T-cell (primary cell): ENCODE results near the gene FOXP1. TPM values are rescaled to one million over a fixed set of nuclear protein-coding genes. Genes with fewer than 3 reads are reported as not detected.
A peak's percentile ranks its signal among the peaks of the same experiment; 100 is the strongest.

Experiments
- ATAC-seq, 4 experiments: fragments of 200-7000 bp in 3 of 4; fragments of 150-1000 bp in 1 of 4; cut with Tn5 transposase; replicated peaks in 1 of 4; 1 replicate in 3 of 4; 2 replicates in 1 of 4; pipeline ENCODE4 v1.10.0; 2021; ENCODE audit warnings: moderate library complexity in 3 of 4, mild to moderate bottlenecking in 2 of 4, moderate number of reproducible peaks in 1 of 4
- CTCF ChIA-PET, 2 donors: fragments of 300-600 bp; sonication (Branson Sonifier 250); formaldehyde crosslinking; loops; one replicate each; lab custom pipeline; 2022; ENCODE audit warnings: antibody characterized with exemption in 2 of 2; lab: Charles Lee
- POLR2A ChIA-PET, 2 donors: fragments of 300-600 bp; sonication (Branson Sonifier 250); formaldehyde crosslinking; loops; one replicate each; lab custom pipeline; 2022; ENCODE audit warnings: antibody characterized with exemption in 2 of 2; lab: Charles Lee
- DNase-seq, 35 experiments: peaks; one replicate each; pipeline versions ENCODE4 v3.0.0 to v3.0.0-alpha.2; 2013 to 2023
- H3K27ac ChIP-seq: one replicate; pipeline ENCODE4 v1.5.1; 2013; ENCODE audit warnings: low read length
- H3K27me3 ChIP-seq, 2 experiments: replicated peaks in 1 of 2; 1 replicate in 1 of 2; 2 replicates in 1 of 2; pipeline versions ENCODE4 v1.6.1 to v1.7.0; 2013; ENCODE audit warnings: low read length in 1 of 2, mixed read lengths in 1 of 2; ENCODE audit not compliant: control insufficient read depth in 2 of 2, insufficient read depth in 2 of 2; ENCODE audit errors: extremely low read depth in 1 of 2
- H3K36me3 ChIP-seq, 2 donors: 1 replicate in 1 of 2; 2 replicates in 1 of 2; pipeline versions ENCODE4 v1.6.1 to v1.7.0; 2013; ENCODE audit warnings: low read length in 1 of 2; ENCODE audit not compliant: control insufficient read depth in 2 of 2, insufficient read depth in 1 of 2; ENCODE audit errors: extremely low read depth in 1 of 2
- H3K4me1 ChIP-seq, 2 experiments: 1 replicate in 1 of 2; 2 replicates in 1 of 2; pipeline versions ENCODE4 v1.6.1 to v1.7.0; 2013; ENCODE audit warnings: low read length in 2 of 2, mixed read lengths in 1 of 2; ENCODE audit not compliant: insufficient read depth in 2 of 2, control insufficient read depth in 1 of 2; ENCODE audit errors: extremely low read depth in 1 of 2
- H3K4me3 ChIP-seq, 2 donors: 1 replicate in 1 of 2; 2 replicates in 1 of 2; pipeline versions ENCODE4 v1.5.1 to v1.7.0; 2013; ENCODE audit warnings: mild to moderate bottlenecking in 2 of 2, low read length in 1 of 2, moderate library complexity in 1 of 2; ENCODE audit not compliant: control insufficient read depth in 1 of 2; ENCODE audit errors: extremely low read depth in 1 of 2
- H3K9me3 ChIP-seq: 2 replicates; pipeline ENCODE4 v1.7.0; 2013
- H3K27ac Mint-ChIP-seq, 2 donors: one replicate each; pipeline ENCODE4 v1.8.0; 2020 to 2021; ENCODE audit warnings: mild to moderate bottlenecking in 2 of 2, mixed read lengths in 2 of 2
- H3K27me3 Mint-ChIP-seq, 2 donors: one replicate each; pipeline ENCODE4 v1.8.0; 2021 to 2022; ENCODE audit warnings: mixed read lengths in 2 of 2
- H3K36me3 Mint-ChIP-seq: one replicate; pipeline ENCODE4 v1.8.0; 2021; ENCODE audit warnings: mixed read lengths
- H3K4me1 Mint-ChIP-seq, 3 donors: one replicate each; pipeline ENCODE4 v1.8.0; 2020 to 2022; ENCODE audit warnings: mixed read lengths in 3 of 3, mild to moderate bottlenecking in 1 of 3
- H3K4me3 Mint-ChIP-seq, 3 donors: one replicate each; pipeline ENCODE4 v1.8.0; 2020 to 2022; ENCODE audit warnings: mild to moderate bottlenecking in 3 of 3, mixed read lengths in 3 of 3, moderate library complexity in 3 of 3
- H3K9me3 Mint-ChIP-seq, 3 donors: one replicate each; pipeline ENCODE4 v1.8.0; 2020 to 2022; ENCODE audit warnings: mixed read lengths in 3 of 3
- WGBS: methylation state at CpG from one replicate; pipeline ENCODE4 v1.1.5; 2013; ENCODE audit warnings: missing lambda C conversion rate; ENCODE audit not compliant: insufficient coverage; 5-methylcytosine and 5-hydroxymethylcytosine counted together
- total RNA-seq, 35 experiments: library from RNA in 6 of 35; stranded (reverse) in 6 of 35; fragments of 120-200 nt in 1 of 35; gene quantifications; one replicate each; pipeline versions ENCODE4 v1.2.1 to v1.2.4 and lab custom pipeline; 2013 to 2026

Gene FOXP1
- total RNA-seq, 5 donors from 2014 or later (not counting 1 experiment from before 2014, with no cell fraction given): 258 to 586 (median 290) TPM

DNA sequence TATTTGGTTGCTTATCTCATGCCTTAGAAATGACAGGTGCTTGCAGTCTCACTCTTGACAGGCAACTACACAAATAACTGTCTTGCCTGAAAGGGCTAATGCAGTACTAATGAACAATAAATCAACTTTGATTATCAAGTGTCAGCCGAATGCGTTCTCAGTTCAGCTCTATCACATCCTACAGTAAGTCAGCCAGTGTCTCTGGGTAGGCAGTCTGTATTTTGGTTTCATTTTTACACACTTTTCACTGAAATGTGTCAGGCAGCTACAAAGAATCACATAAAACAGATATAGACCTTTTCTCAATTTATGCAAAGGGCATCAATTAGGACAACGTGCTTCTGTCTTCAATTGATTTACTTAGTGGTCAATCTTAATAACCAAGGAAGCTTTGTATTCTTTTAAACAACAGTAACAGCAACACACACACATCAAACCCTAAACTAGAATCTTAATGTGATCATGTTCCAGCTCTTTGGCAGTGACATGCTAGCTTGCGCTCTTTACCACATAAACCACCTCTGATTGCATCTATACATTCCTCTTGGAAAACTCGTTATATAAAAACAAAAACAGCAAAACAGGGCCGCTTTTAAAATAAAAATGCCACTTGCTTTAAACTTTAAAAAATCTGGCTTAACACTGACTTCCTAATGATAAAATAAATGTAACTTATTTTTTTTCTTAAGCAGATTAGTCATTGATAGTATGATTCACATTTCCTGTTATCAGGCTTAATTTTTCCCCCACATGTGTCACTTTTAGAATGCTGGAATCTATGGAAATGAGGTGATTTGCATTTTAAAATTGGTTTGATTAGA, 520.4 kb downstream of the FOXP1 start:
- Mint-ChIP-seq H3K27ac (no peak overlapping the region), H3K36me3 (no peaks in the 10 kb centered on the region), H3K9me3 (no peaks in the 10 kb centered on the region), H3K4me1 (peaks cover 23 to 67% (median 67%) of the 10 kb centered on the region in 3 donors), H3K4me3 (no peak overlapping the region), H3K27me3 (no peaks in the 10 kb centered on the region)
- ChIA-PET CTCF (interaction anchor here (0.6 to 1.9 kb wide), 5 partner anchors 24 to 56 kb away, joined by 3 to 6 read pairs (median 4); no protein-coding TSS in a partner anchor), POLR2A (interaction anchor here (0.5 to 1.5 kb wide), 9 partner anchors 8 to 430 kb away, joined by 3 to 8 read pairs (median 4); no protein-coding TSS in a partner anchor)
- Histone ChIP-seq H3K4me3 (peak overlapping the region; percentile 77 to 98), H3K9me3 (no peaks in the 10 kb centered on the region), H3K27me3 (no peaks in the 10 kb centered on the region), H3K27ac (peak overlapping the region; percentile 91), H3K4me1 (peaks cover 31 to 69% of the 10 kb centered on the region in 2 experiments), H3K36me3 (no peaks in the 10 kb centered on the region)
- 0% methylated on average over 1 of the region's 6 CpGs for WGBS
- DNase-seq (peak in 2 of 35 experiments; percentile 35 to 64), ATAC-seq (peak in 3 of 4 experiments; percentile 15 to 18 (median 17))

DNA sequence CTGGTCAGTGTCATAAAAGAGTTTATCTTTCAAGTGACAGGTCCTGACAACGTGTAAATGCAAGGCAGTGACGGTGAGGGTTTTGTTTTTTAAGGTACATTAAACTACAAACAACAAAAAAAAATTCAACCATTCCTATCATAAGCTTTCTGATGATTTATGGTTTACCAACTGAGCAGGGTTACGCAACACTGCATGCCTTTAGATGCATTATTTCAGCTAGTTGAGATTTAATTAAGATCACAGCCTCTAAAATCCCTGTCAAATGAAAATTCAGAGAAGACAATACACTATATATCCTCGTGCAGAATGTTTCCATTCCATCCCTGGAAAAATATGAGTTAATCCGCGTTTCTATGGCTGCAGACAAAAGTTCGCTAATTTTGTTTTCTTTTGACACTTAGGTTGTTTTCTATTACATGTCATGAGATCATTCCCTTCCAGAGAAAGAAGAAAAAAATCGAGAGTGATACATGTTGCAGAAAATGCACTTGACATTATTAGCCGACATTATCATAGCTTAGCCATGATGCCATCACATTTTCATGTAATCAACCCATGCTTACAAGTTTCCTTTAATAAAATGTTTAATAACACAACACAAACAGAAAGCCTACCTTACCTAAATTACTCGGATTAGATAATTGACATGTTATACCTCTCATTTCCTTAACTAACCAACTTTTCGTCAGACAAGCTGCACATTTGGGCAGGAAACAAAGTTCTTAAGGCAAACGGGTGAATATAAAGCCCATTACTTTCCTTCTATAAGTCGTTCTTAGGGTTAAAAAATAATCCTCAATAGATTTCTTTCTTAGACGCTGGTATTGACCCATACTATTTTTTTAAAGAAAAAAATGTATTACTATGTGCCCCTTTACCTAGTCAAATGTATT, 521.2 kb downstream of the FOXP1 start:
- ATAC-seq (no peak), DNase-seq (peak in 1 of 35 experiments; percentile 35)
- Mint-ChIP-seq H3K36me3 (no peaks in the 10 kb centered on the region), H3K4me1 (peaks cover 18 to 69% (median 68%) of the 10 kb centered on the region in 3 donors), H3K9me3 (no peaks in the 10 kb centered on the region), H3K27ac (no peak overlapping the region), H3K4me3 (no peak overlapping the region), H3K27me3 (no peaks in the 10 kb centered on the region)
- H3K27ac ChIP-seq: peak overlapping the region; percentile 91
- H3K36me3 ChIP-seq: no peaks in the 10 kb centered on the region
- 0% methylated on average over 1 of the region's 14 CpGs for WGBS
- H3K4me1 ChIP-seq: peaks cover 29 to 70% of the 10 kb centered on the region in 2 experiments
- H3K9me3 ChIP-seq: no peaks in the 10 kb centered on the region
- CTCF ChIA-PET: interaction anchor here (0.6 to 1.9 kb wide), 7 partner anchors 8 to 56 kb away, joined by 3 to 6 read pairs (median 3); no protein-coding TSS in a partner anchor
- no peaks in the 10 kb centered on the region for H3K27me3 ChIP-seq
- H3K4me3 ChIP-seq: peak overlapping the region; percentile 77 to 98
- POLR2A ChIA-PET: interaction anchor here (0.5 to 1.5 kb wide), 14 partner anchors 7 to 431 kb away, joined by 3 to 10 read pairs (median 4); no protein-coding TSS in a partner anchor

DNA sequence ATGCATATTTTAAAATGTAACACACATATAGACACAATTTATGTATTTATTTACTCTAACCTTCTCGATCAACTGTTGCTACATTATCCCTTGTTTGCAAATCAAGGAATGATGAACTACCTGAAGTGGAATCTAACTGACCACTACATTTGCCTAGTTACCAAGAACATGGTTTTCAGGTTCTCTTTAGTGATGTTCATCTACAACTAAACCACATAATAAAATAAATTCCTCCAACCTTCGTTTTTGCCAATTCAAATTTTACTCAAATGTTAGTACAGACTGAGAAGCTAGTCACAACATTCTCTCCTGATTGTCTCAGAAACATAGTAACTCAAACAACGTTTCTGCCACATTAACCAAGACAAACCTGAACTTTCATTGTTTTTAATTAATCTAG, 521.9 kb downstream of the FOXP1 start:
- CTCF ChIA-PET: interaction anchor here (1.0 to 1.9 kb wide), 8 partner anchors 7 to 54 kb away, joined by 3 to 11 read pairs (median 4); no protein-coding TSS in a partner anchor
- Histone ChIP-seq H3K4me1 (peaks cover 23 to 67% of the 10 kb centered on the region in 2 experiments), H3K9me3 (no peaks in the 10 kb centered on the region), H3K36me3 (no peaks in the 10 kb centered on the region), H3K27ac (peak overlapping the region; percentile 91), H3K4me3 (no peak overlapping the region), H3K27me3 (no peaks in the 10 kb centered on the region)
- H3K36me3 Mint-ChIP-seq: no peaks in the 10 kb centered on the region
- H3K4me1 Mint-ChIP-seq: peaks cover 11 to 68% (median 68%) of the 10 kb centered on the region in 3 donors
- POLR2A ChIA-PET: interaction anchor here (0.6 to 1.3 kb wide), 7 partner anchors 10 to 85 kb away, joined by 3 to 15 read pairs (median 3); no protein-coding TSS in a partner anchor
- no peak overlapping the region for H3K27ac Mint-ChIP-seq
- DNase-seq: no peak
- no peak overlapping the region for H3K4me3 Mint-ChIP-seq
- H3K9me3 Mint-ChIP-seq: no peaks in the 10 kb centered on the region
- ATAC-seq: no peak
- WGBS: 58% methylated on average over 1 of the region's 3 CpGs
- H3K27me3 Mint-ChIP-seq: no peaks in the 10 kb centered on the region

DNA sequence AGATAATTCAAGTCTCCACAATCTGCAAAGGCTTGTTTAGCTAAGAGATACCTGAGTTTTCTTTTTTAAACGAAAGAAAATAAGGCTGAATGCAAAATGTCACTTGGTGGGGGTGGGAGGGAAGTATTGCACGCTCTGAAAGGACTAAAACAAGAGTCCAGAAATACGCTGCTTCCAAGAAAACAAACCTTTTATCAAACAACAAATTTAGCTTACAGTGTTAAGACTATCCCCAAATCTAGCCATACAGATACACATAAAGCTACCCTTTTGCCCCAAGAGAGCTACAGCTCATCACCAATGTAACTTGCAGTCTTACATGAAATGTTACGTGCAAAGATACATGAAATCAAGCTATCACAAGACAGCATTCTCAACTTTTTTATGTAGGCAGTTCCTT, 522.5 kb downstream of the FOXP1 start:
- no peaks in the 10 kb centered on the region for H3K27me3 ChIP-seq
- ATAC-seq (no peak), DNase-seq (no peak)
- H3K36me3 Mint-ChIP-seq: no peaks in the 10 kb centered on the region
- no peaks in the 10 kb centered on the region for H3K27me3 Mint-ChIP-seq
- POLR2A ChIA-PET: interaction anchor here (0.5 to 1.3 kb wide), 11 partner anchors 14 to 661 kb away, joined by 3 to 15 read pairs (median 4); no protein-coding TSS in a partner anchor
- no peaks in the 10 kb centered on the region for H3K9me3 ChIP-seq
- H3K4me3 ChIP-seq: peak overlapping the region in 1 of 2 donors; percentile 0
- H3K4me1 ChIP-seq: peaks cover 21 to 65% of the 10 kb centered on the region in 2 experiments
- no peak overlapping the region for H3K27ac Mint-ChIP-seq
- peak overlapping the region in 1 of 3 donors; percentile 67 for H3K4me3 Mint-ChIP-seq
- H3K4me1 Mint-ChIP-seq: peaks cover 5 to 68% (median 68%) of the 10 kb centered on the region in 3 donors
- CTCF ChIA-PET: interaction anchor here (0.8 to 1.6 kb wide), 7 partner anchors 8 to 57 kb away, joined by 3 to 11 read pairs (median 3); no protein-coding TSS in a partner anchor
- H3K36me3 ChIP-seq: no peaks in the 10 kb centered on the region
- WGBS: no CpG with 5 or more reads among the region's 4 CpGs
- no peaks in the 10 kb centered on the region for H3K9me3 Mint-ChIP-seq
- H3K27ac ChIP-seq: peak overlapping the region; percentile 91

DNA sequence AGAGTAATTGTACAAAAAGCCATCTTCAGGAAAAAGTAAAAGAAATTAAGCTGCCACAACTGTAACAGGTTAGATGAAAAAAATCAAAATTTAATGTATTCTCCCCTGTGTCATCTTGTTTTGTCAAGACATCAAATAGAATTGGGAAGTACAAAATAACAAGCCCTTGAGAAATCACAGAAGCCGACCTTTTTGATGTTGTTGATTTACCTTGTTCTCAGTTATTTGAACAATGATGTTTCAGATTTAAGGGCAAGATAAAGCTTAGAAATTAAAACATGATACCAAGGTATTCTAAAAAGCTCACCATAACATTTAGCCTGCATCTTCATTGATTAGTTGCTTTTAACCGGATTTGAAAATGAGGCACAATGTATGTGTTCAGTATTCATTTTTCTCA, 523.0 kb downstream of the FOXP1 start:
- Mint-ChIP-seq H3K9me3 (no peaks in the 10 kb centered on the region), H3K36me3 (no peaks in the 10 kb centered on the region), H3K4me3 (peak overlapping the region in 1 of 3 donors; percentile 67), H3K4me1 (peaks cover under 1 to 69% (median 69%) of the 10 kb centered on the region in 3 donors), H3K27me3 (no peaks in the 10 kb centered on the region), H3K27ac (no peak overlapping the region)
- H3K9me3 ChIP-seq: no peaks in the 10 kb centered on the region
- DNase-seq (peak in 1 of 35 experiments; percentile 46), ATAC-seq (no peak)
- H3K36me3 ChIP-seq: no peaks in the 10 kb centered on the region
- whole genome bisulfite sequencing: no CpG with 5 or more reads among the region's 2 CpGs
- peaks cover 18 to 64% of the 10 kb centered on the region in 2 experiments for H3K4me1 ChIP-seq
- peak overlapping the region in 1 of 2 donors; percentile 0 for H3K4me3 ChIP-seq
- peak overlapping the region; percentile 91 for H3K27ac ChIP-seq
- ChIA-PET POLR2A (interaction anchor here (0.5 to 1.2 kb wide), 12 partner anchors 17 to 661 kb away, joined by 3 to 15 read pairs (median 4); no protein-coding TSS in a partner anchor), CTCF (interaction anchor here (0.8 to 2.1 kb wide), 7 partner anchors 8 to 58 kb away, joined by 3 to 11 read pairs (median 4); no protein-coding TSS in a partner anchor)
- no peaks in the 10 kb centered on the region for H3K27me3 ChIP-seq
